K562 (cell line): ENCODE data around the gene CEND1. TPM values are rescaled to one million over a fixed set of nuclear protein-coding genes. Genes with fewer than 3 reads are reported as not detected.
A peak's percentile ranks its signal among the peaks of the same experiment; 100 is the strongest.

Source experiments
- CHD1 ChIP-seq: fragments of 200-600 bp; sonication (generic); IDR thresholded peaks from one replicate; pipeline ENCODE4 v1.6.1; 2012; ENCODE audit warnings: mild to moderate bottlenecking, moderate library complexity, low read length, inconsistent platforms
- EP300 ChIP-seq: IDR thresholded peaks from 2 replicates; pipeline ENCODE4 v1.6.1; 2012; ENCODE audit warnings: low read length, improper control_type of control experiment
- IRF2 ChIP-seq: sonication (generic); formaldehyde crosslinking; IDR thresholded peaks from 2 replicates; pipeline ENCODE4 v1.8.1; 2022; ENCODE audit warnings: mild to moderate bottlenecking, missing genetic modification reagents
- NCOA2 ChIP-seq, 2 experiments: fragments of 450-650 bp; IDR thresholded peaks; 2 replicates each; pipeline ENCODE4 v1.6.1; 2018; ENCODE audit warnings: mild to moderate bottlenecking in 2 of 2, moderate library complexity in 1 of 2; ENCODE audit not compliant: partially characterized antibody in 2 of 2
- NFXL1 ChIP-seq: fragments of 450-650 bp; formaldehyde crosslinking; IDR thresholded peaks from 2 replicates; pipeline ENCODE4 v1.4.0; 2021; ENCODE audit warnings: mild to moderate bottlenecking
- NR2C1 ChIP-seq, 2 experiments: fragments of 450-650 bp; IDR thresholded peaks; 2 replicates each; pipeline ENCODE4 v1.6.1; 2017; ENCODE audit warnings: mild to moderate bottlenecking in 2 of 2, antibody characterized with exemption in 1 of 2, inconsistent platforms in 1 of 2, missing compliant biosample characterization in 1 of 2, missing genetic modification characterization in 1 of 2
- POLR3G ChIP-seq: IDR thresholded peaks from 2 replicates; pipeline ENCODE4 v1.6.1; 2011; ENCODE audit not compliant: insufficient read length, insufficient replicate concordance; ENCODE audit errors: extremely low read depth
- RBFOX2 ChIP-seq: fragments of 200-400 bp; formaldehyde crosslinking; IDR thresholded peaks from 2 replicates; pipeline ENCODE4 v1.6.1; 2017; ENCODE audit warnings: low read depth, mild to moderate bottlenecking, low read length, moderate library complexity
- SMAD2 ChIP-seq: fragments of 150-350 bp; IDR thresholded peaks from 2 replicates; pipeline ENCODE4 v1.6.1; 2014; ENCODE audit warnings: low read depth, mild to moderate bottlenecking, low read length
- STAG1 ChIP-seq: sonication (generic); formaldehyde crosslinking; IDR thresholded peaks from 2 replicates; pipeline ENCODE4 v1.5.0; 2020; ENCODE audit warnings: missing genetic modification reagents, borderline replicate concordance
- TARDBP ChIP-seq: fragments of 450-650 bp; IDR thresholded peaks from 2 replicates; pipeline ENCODE4 v1.6.1; 2016
- ZNF121 ChIP-seq: sonication (generic); formaldehyde crosslinking; conservative IDR thresholded peaks from 2 replicates; pipeline ENCODE4 v1.8.0; 2022; ENCODE audit warnings: missing genetic modification reagents
- ZNF561 ChIP-seq: fragments of 450-650 bp; formaldehyde crosslinking; conservative IDR thresholded peaks from 2 replicates; pipeline ENCODE4 v1.4.0; 2020; ENCODE audit warnings: mild to moderate bottlenecking, moderate library complexity
- ZNF75A ChIP-seq: fragments of 450-650 bp; formaldehyde crosslinking; IDR thresholded peaks from 2 replicates; pipeline ENCODE4 v1.4.0; 2020; ENCODE audit warnings: mild to moderate bottlenecking
- polyA plus RNA-seq, 8 experiments: library from polyadenylated mRNA; depleted of rRNA in 4 of 8; stranded (reverse) in 5 of 8; unstranded in 3 of 8; fragments of >200 nt; fragmentation: Nextera tagmentation in 2 of 8; fragmentation: Illumina TruSeq in 1 of 8; extraction: Ambion mirVana in 2 of 8; extraction: Trizol in 1 of 8; gene quantifications; 2 replicates each; pipeline versions ENCODE4 v1.2.1 to v1.2.3, GENCODE V29; 2011 to 2014; ENCODE audit warnings: inconsistent platforms in 1 of 8, missing spikeins in 1 of 8
- total RNA-seq, 7 experiments: library from RNA; depleted of rRNA in 6 of 7; stranded (reverse); fragments of >200 nt in 6 of 7; fragmentation: Illumina TruSeq in 2 of 7; extraction: Trizol in 2 of 7; gene quantifications; 2 replicates each; pipeline versions ENCODE4 v1.2.1 to v1.2.3, GENCODE V29; 2011 to 2021; ENCODE audit warnings: low replicate concordance in 1 of 7
- TF ChIP-seq, protein P1 (sequence below): sonication (generic); formaldehyde crosslinking; IDR thresholded peaks from 2 replicates; pipeline ENCODE4 v1.8.0; 2023; ENCODE audit warnings: missing genetic modification reagents, mild to moderate bottlenecking, borderline replicate concordance
- TF ChIP-seq, protein P2 (sequence below): fragments of 450-650 bp; conservative IDR thresholded peaks from 2 replicates; pipeline ENCODE4 v1.6.1; 2016; ENCODE audit warnings: missing genetic modification characterization, low read depth, mild to moderate bottlenecking, control low read depth, missing compliant biosample characterization
- TF ChIP-seq, protein P3 (sequence below): sonication (generic); IDR thresholded peaks from 2 replicates; pipeline ENCODE4 v1.6.1; 2016
- TF ChIP-seq, protein P4 (sequence below): sonication (generic); formaldehyde crosslinking; IDR thresholded peaks from 2 replicates; pipeline ENCODE4 v1.8.0; 2022; ENCODE audit warnings: missing genetic modification reagents, mild to moderate bottlenecking, moderate library complexity, borderline replicate concordance

CEND1 gene
- total and polyA plus RNA-seq, 9 of the 15 experiments (the other 6 are each of a cell fraction or from before 2014, with no cell fraction given) = 0.13 to 0.18 (median 0.16) TPM; not detected in 6

DNA sequence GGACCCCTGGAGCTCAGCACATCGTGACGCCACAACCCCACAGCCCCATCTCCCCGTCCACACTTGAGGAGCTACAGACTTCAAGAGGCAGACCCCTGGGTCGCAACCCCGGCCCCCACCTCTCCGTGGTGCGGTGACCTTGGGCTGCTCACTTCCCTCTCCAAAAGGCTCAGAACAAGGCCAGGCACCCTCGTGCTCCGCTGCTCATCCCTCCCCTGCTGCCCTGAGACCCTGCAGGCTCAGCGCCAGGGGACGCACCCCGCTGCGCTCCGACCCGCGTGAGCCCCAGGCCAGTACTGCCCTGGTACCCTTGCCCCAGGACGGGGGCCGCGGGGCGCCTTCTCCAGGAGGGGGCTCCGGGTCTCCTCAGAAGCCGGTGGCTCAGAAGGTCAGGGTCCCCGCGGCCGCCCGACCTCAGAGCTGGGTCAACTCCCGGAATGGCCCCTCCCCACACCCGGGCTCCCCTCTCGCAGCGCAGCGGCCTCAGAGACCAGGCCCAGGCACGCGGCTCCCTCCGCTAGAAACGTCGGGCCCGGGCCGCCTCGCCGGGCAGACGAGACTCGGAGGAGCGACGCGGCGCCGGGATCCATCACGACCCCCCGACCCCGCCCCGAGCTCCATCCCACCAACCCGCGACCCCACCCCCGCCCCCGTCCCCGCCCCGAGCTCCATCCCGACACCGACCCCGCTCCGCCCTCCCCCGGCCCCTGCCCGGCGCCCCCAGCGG lies 13.2 kb downstream of the CEND1 start (continued):
- TF ChIP-seq ZNF561 (CRISPR knock-in tag) (no peak), STAG1 (CRISPR knock-in tag) (no peak), SMAD2 (no peak), NCOA2 (IDR thresholded peaks at IDR 0.05; ENCODE audit: partially characterized antibody in 2 of 2) (no peak), ZNF121 (CRISPR knock-in tag) (no peak), ZNF75A (no peak), POLR3G (no peak), NR2C1 (IDR thresholded peaks at IDR 0.05) (no peak), NR2C1 (tag; IDR thresholded peaks at IDR 0.05) (no peak), NFXL1 (CRISPR knock-in tag) (no peak), IRF2 (no peak), TARDBP (no peak), CHD1 (peak; percentile 83), EP300 (no peak), RBFOX2 (peak; percentile 73)
- TF ChIP-seq, protein P1, sequence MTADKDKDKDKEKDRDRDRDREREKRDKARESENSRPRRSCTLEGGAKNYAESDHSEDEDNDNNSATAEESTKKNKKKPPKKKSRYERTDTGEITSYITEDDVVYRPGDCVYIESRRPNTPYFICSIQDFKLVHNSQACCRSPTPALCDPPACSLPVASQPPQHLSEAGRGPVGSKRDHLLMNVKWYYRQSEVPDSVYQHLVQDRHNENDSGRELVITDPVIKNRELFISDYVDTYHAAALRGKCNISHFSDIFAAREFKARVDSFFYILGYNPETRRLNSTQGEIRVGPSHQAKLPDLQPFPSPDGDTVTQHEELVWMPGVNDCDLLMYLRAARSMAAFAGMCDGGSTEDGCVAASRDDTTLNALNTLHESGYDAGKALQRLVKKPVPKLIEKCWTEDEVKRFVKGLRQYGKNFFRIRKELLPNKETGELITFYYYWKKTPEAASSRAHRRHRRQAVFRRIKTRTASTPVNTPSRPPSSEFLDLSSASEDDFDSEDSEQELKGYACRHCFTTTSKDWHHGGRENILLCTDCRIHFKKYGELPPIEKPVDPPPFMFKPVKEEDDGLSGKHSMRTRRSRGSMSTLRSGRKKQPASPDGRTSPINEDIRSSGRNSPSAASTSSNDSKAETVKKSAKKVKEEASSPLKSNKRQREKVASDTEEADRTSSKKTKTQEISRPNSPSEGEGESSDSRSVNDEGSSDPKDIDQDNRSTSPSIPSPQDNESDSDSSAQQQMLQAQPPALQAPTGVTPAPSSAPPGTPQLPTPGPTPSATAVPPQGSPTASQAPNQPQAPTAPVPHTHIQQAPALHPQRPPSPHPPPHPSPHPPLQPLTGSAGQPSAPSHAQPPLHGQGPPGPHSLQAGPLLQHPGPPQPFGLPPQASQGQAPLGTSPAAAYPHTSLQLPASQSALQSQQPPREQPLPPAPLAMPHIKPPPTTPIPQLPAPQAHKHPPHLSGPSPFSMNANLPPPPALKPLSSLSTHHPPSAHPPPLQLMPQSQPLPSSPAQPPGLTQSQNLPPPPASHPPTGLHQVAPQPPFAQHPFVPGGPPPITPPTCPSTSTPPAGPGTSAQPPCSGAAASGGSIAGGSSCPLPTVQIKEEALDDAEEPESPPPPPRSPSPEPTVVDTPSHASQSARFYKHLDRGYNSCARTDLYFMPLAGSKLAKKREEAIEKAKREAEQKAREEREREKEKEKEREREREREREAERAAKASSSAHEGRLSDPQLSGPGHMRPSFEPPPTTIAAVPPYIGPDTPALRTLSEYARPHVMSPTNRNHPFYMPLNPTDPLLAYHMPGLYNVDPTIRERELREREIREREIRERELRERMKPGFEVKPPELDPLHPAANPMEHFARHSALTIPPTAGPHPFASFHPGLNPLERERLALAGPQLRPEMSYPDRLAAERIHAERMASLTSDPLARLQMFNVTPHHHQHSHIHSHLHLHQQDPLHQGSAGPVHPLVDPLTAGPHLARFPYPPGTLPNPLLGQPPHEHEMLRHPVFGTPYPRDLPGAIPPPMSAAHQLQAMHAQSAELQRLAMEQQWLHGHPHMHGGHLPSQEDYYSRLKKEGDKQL = no peak
- TF ChIP-seq, protein P2, sequence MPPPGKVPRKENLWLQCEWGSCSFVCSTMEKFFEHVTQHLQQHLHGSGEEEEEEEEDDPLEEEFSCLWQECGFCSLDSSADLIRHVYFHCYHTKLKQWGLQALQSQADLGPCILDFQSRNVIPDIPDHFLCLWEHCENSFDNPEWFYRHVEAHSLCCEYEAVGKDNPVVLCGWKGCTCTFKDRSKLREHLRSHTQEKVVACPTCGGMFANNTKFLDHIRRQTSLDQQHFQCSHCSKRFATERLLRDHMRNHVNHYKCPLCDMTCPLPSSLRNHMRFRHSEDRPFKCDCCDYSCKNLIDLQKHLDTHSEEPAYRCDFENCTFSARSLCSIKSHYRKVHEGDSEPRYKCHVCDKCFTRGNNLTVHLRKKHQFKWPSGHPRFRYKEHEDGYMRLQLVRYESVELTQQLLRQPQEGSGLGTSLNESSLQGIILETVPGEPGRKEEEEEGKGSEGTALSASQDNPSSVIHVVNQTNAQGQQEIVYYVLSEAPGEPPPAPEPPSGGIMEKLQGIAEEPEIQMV (tag) = no peak
- TF ChIP-seq, protein P3, sequence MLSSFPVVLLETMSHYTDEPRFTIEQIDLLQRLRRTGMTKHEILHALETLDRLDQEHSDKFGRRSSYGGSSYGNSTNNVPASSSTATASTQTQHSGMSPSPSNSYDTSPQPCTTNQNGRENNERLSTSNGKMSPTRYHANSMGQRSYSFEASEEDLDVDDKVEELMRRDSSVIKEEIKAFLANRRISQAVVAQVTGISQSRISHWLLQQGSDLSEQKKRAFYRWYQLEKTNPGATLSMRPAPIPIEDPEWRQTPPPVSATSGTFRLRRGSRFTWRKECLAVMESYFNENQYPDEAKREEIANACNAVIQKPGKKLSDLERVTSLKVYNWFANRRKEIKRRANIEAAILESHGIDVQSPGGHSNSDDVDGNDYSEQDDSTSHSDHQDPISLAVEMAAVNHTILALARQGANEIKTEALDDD = no peak
- TF ChIP-seq, protein P4, sequence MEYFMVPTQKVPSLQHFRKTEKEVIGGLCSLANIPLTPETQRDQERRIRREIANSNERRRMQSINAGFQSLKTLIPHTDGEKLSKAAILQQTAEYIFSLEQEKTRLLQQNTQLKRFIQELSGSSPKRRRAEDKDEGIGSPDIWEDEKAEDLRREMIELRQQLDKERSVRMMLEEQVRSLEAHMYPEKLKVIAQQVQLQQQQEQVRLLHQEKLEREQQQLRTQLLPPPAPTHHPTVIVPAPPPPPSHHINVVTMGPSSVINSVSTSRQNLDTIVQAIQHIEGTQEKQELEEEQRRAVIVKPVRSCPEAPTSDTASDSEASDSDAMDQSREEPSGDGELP (CRISPR knock-in tag) = no peak
